H4 (cell line): ENCODE results near the gene HOXD4. TPM values are rescaled to one million over a fixed set of nuclear protein-coding genes. Genes with fewer than 3 reads are reported as not detected.

Source experiments
- DNase-seq: peaks from one replicate; pipeline ENCODE4 v3.0.0-alpha.2; 2015; ENCODE audit warnings: low spot score
- total RNA-seq: library from RNA; depleted of rRNA; stranded (reverse); fragments of >200 nt; shearing (Covaris generic); gene quantifications from 2 replicates; pipeline ENCODE4 v1.2.3, GENCODE V29; 2014

The HOXD4 gene
- total RNA-seq, 1 experiment from 2014 or later: not detected

- no peak for DNase-seq
Observed at GRCh38 chr2:176114120-176114929, 37.0 kb upstream of the HOXD4 start.

- DNase-seq: no peak
Observed at GRCh38 chr2:176114930-176115625, 36.3 kb upstream of the HOXD4 start.

GRCh38 chr2:176115883-176116813 is 35.2 kb upstream of the HOXD4 start, which contains the start of gene HOXD10:
TSS of gene HOXD10 (plus strand) at chr2:176116778. CDS start at chr2:176116834, 56 bp downstream.
- DNase-seq: no peak

GRCh38 chr2:176117162-176117822 is 34.1 kb upstream of the HOXD4 start:
- no peak for DNase-seq

GRCh38 chr2:176117823-176118371 is 33.5 kb upstream of the HOXD4 start:
- no peak for DNase-seq

DNA sequence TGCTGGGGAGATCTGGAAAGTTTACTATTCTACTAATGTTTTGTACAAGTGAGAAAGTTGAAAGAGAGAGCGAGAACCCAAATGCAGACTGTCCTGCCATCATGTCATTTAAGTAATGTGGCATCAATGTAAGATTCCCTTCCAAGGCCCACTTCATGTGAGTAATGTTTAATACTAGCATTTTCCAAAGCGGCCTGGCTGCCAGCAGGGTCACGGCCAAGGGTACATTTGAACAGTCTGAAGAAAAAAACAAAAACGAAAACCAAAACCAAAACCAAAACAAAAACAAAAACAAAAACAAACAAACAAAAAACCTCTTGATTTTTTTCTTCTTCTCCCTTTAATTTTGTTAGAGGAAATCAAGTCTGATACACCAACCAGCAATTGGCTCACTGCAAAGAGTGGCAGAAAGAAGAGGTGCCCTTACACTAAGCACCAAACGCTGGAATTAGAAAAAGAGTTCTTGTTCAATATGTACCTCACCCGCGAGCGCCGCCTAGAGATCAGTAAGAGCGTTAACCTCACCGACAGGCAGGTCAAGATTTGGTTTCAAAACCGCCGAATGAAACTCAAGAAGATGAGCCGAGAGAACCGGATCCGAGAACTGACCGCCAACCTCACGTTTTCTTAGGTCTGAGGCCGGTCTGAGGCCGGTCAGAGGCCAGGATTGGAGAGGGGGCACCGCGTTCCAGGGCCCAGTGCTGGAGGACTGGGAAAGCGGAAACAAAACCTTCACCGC is 32.6 kb upstream of the HOXD4 start:
- peak; percentile 64 for DNase-seq

DNA sequence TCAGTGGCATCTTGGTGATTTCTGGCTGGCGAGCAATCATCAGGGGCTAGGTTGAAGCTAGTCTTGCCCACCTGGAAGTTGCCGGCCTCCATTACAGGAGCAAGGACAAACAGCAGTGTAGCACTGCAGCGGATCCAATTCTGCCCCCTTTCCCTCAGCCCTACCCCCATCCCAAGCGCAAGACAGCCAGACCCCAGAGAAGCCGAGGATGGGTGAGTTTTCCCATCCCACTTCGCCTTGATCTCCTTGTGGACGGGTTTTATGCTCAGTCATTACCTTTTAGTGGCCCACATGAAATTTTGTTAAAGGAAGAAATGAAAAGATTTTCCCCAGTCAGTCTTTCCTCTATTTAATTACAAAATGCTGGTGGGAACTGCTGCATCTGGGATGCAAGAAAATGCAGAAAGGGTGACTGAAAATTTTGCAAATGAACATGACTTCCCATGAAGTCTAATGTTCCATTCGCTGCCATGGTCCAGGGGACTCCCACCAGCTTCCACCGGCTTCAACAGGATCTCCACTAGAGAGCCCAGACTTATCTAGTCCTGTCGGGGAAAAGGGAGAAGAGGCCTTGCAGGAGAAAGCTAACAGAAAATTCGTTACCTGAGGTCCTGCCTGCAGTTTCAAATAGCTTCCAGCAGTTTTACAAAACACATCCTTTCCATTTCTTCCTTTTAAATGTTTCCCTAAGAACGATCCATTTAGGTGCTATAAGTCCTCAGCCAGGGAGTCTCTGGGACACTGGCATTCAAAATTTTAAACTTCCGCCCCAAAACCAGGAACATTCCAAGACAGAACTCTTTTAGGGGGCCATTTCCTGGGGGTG is 30.8 kb upstream of the HOXD4 start:
- no peak for DNase-seq

- no peak for DNase-seq
Observed at GRCh38 chr2:176121190-176122051, 29.9 kb upstream of the HOXD4 start.

DNA sequence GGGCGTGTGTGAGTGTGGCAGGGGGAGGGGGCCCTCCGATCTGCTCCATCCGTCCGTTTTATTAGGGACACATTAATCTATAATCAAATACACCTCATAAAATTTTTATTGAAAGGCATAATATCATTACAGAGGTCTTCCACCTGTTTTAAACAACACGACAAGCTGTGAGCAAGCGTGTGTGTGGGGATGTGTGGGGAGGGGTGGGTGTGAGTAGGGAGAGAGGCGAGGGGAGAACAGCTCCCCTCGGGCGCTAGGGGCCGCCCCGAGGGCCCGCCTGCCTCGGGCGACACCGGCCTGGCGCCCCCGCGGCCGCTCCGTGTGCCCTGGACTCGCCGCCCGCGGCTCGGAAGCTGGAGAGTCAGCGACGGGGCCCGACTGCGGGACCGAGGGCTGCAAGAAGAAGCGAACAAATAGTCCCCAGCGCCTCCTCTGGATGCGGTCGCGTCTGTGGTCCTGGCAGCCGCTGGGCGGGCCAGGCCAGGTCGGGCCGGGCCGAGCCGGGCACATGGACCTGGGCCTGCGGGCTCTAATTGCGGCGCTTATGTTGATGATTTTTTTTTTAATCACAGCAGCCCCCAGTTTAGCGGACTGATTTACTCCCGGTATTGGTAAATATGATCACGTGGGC is 29.2 kb upstream of the HOXD4 start:
- no peak for DNase-seq

DNA sequence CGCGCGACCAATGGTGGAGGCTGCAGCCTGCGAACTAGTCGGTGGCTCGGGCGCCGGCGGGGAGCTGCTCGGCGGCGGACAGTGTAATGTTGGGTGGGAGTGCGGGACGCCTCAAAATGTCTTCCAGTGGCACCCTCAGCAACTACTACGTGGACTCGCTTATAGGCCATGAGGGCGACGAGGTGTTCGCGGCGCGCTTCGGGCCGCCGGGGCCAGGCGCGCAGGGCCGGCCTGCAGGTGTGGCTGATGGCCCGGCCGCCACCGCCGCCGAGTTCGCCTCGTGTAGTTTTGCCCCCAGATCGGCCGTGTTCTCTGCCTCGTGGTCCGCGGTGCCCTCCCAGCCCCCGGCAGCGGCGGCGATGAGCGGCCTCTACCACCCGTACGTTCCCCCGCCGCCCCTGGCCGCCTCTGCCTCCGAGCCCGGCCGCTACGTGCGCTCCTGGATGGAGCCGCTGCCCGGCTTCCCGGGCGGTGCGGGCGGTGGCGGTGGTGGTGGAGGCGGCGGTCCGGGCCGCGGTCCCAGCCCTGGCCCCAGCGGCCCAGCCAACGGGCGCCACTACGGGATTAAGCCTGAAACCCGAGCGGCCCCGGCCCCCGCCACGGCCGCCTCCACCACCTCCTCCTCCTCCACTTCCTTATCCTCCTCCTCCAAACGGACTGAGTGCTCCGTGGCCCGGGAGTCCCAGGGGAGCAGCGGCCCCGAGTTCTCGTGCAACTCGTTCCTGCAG is 28.5 kb upstream of the HOXD4 start, which contains the start of gene HOXD9:
TSS of gene HOXD9 (plus strand) at position 37 of the 728 bp plus-strand sequence. CDS start at position 87, 50 bp downstream.
- peak; percentile 63 for DNase-seq

- DNase-seq: no peak
Observed at GRCh38 chr2:176123411-176124109, 27.8 kb upstream of the HOXD4 start.

DNA sequence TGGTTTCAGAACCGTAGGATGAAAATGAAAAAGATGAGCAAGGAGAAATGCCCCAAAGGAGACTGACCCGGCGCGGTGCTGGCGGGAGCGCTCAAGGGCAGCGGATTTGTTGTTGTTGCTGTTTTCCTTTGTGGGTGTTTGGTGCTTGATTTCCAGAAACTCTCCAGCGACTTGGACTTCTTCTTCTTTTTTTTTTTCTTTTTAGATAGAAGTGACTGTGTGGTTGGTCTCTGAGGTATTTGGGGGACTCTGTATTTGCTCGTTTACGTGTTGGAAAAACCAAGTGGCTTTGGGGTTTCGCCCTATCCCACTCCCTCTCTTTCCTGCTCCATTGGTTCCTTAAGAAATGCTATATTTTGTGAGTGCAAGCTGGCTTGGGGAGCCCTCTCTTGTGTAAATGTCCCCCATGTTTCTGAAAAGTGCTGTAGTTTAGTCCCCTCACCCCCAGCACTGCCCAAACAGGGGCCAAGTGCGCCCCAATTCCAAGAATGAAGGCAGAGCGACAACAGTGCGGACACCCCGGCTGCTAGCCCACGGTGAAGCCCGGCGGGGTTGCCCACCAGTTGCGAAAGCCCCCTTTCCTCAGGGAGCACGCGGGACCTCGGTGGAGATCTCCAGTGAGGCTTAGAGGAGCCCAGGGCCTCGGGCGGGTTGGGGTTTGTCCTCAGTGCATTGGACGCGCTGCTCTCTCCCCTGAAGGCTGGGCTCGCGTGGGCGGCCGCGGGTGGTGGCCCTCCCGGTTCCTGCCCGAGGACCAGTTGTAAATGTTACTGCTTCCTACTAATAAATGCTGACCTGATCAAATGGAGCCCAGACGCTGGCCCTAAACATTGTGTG is 27.0 kb upstream of the HOXD4 start:
- DNase-seq: no peak

DNA sequence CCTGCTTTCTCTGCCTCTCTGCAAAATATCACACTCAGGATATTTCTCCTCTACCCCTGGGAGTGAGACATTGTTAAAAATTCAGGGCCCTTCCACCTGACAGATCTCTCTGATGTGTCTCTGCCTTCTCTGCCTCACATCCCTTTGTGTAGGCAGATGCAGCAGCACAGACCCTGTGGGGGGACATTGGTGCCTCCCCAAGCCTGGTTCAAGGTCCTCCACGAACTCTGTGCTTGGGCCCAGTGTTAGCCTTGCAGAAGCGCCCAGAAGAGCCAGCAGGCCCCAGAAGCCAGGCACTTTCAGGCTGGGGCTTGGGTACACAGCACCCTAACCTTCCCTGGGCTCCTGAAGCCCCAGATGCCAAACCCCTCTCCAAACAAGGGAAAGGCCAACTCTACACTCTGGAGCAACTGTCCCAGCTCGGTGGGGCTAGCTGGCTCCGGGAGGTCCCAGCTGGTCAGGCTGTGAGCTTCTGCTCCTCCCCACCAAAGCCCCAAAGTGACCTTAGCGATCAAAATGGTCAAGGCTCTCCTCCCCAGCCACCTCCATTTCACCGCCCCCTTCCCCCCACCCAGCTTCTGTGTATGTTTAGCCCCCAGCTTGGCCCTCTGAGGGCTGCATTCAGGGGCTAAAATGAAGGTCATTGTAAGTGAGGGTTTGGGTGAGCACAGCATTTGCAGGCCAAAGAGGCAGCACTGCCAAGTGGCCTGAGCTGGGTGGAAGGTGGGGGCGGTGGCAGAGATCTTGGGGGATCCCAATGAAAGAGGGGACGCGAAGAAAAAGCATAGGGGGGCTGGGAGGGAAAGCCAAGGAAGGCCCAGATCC is 26.2 kb upstream of the HOXD4 start:
- no peak for DNase-seq

- no peak for DNase-seq
Observed at GRCh38 chr2:176125772-176126054, 25.6 kb upstream of the HOXD4 start.
